Measurements from ENCODE around the gene C1QTNF5. TPM values are rescaled to one million over a fixed set of nuclear protein-coding genes. Genes with fewer than 3 reads are reported as not detected.

C1QTNF5 gene
- total and polyA plus RNA-seq, 9 donors: 4.4 to 25.7 (median 10.8) TPM

- peaks cover 13% of the 10 kb centered on the region for H3K4me1 ChIP-seq (ENCODE audit: insufficient read depth)
- H3K4me3 ChIP-seq: peak overlapping the region; percentile 51
- H3K27ac ChIP-seq: peak overlapping the region; percentile 64 to 76
- H3K27me3 ChIP-seq: no peaks in the 10 kb centered on the region
- H3K36me3 ChIP-seq: no peaks in the 10 kb centered on the region
- no peak for TF ChIP-seq POLR2A (IDR thresholded peaks at IDR 0.05)
- no peak for TF ChIP-seq CTCF (IDR thresholded peaks at IDR 0.05)
- no peak for TF ChIP-seq EP300 (IDR thresholded peaks at IDR 0.05)
- peak in 4 of 5 donors; percentile 53 to 62 (median 62) for DNase-seq
- WGBS, 3 donors: 0 to 1% (median 1%) methylated on average over 37 to 46 of the region's 46 CpGs
- H3K9me3 ChIP-seq: no peaks in the 10 kb centered on the region
- intact Hi-C loops (cut with DNase I): loop anchor here (5.0 to 10.0 kb wide), 3 partner anchors 101 to 111 kb away; partner anchors contain the start of gene CBL (in 3 of the 4)
These were observed 24.5 kb downstream of the C1QTNF5 start for GRCh38 chr11:119316016-119316728.

GRCh38 chr11:119315131-119316015, 25.3 kb downstream of the C1QTNF5 start:
- DNase-seq: peak in 1 of 5 donors; percentile 39
- peak overlapping the region; percentile 32 to 40 for H3K27ac ChIP-seq
- no peaks in the 10 kb centered on the region for H3K27me3 ChIP-seq
- no peaks in the 10 kb centered on the region for H3K36me3 ChIP-seq
- TF ChIP-seq POLR2A (IDR thresholded peaks at IDR 0.05): no peak
- no peak for TF ChIP-seq EP300 (IDR thresholded peaks at IDR 0.05)
- no peak for TF ChIP-seq CTCF (IDR thresholded peaks at IDR 0.05)
- H3K4me3 ChIP-seq: peak overlapping the region; percentile 51
- WGBS, 3 donors: 15 to 22% (median 19%) methylated on average over 24 to 29 of the region's 29 CpGs
- intact Hi-C loops (cut with DNase I): loop anchor here (5.0 to 10.0 kb wide), 3 partner anchors 101 to 111 kb away; partner anchors contain the start of gene CBL (in 3 of the 4)
- H3K4me1 ChIP-seq (ENCODE audit: insufficient read depth): peaks cover 10% of the 10 kb centered on the region
- H3K9me3 ChIP-seq: no peaks in the 10 kb centered on the region

GRCh38 chr11:119314726-119315125, 26.0 kb downstream of the C1QTNF5 start:
- no peak overlapping the region for H3K27ac ChIP-seq
- no peaks in the 10 kb centered on the region for H3K9me3 ChIP-seq
- H3K4me1 ChIP-seq (ENCODE audit: insufficient read depth): peaks cover 10% of the 10 kb centered on the region
- intact Hi-C loops (cut with DNase I): loop anchor here (5.0 to 10.0 kb wide), 3 partner anchors 100 to 110 kb away; partner anchors contain the start of gene CBL (in 3 of the 4)
- no peak overlapping the region for H3K4me3 ChIP-seq
- no peaks in the 10 kb centered on the region for H3K27me3 ChIP-seq
- WGBS, 3 donors: 71 to 85% (median 82%) methylated on average over 18 of the region's 18 CpGs
- no peak for DNase-seq
- TF ChIP-seq CTCF (IDR thresholded peaks at IDR 0.05) (no peak), EP300 (IDR thresholded peaks at IDR 0.05) (no peak), POLR2A (IDR thresholded peaks at IDR 0.05) (no peak)
- H3K36me3 ChIP-seq: no peaks in the 10 kb centered on the region

- no peak for DNase-seq
- Histone ChIP-seq H3K36me3 (no peaks in the 10 kb centered on the region), H3K27ac (peak overlapping the region in 1 of 2 donors; percentile 20), H3K27me3 (no peaks in the 10 kb centered on the region), H3K9me3 (no peaks in the 10 kb centered on the region), H3K4me1 (ENCODE audit: insufficient read depth) (peaks cover 12% of the 10 kb centered on the region), H3K4me3 (no peak overlapping the region)
- WGBS, 3 donors: 83 to 90% (median 85%) methylated on average over 20 of the region's 20 CpGs
- no peak for TF ChIP-seq EP300 (IDR thresholded peaks at IDR 0.05)
- intact Hi-C loops (cut with DNase I): loop anchor here in 3 of 4 donors (10.0 kb wide), 2 partner anchors 96 to 106 kb away; partner anchors contain the start of gene CBL (in 2 of the 3)
These were observed 30.0 kb downstream of the C1QTNF5 start for GRCh38 chr11:119310682-119311052.
